HepG2 (cell line): ENCODE data around the gene CD58. TPM values are rescaled to one million over a fixed set of nuclear protein-coding genes. Genes with fewer than 3 reads are reported as not detected.

Source experiments
- ATAC-seq: fragments of 200-7000 bp; cut with Tn5 transposase; 3 replicates; pipeline ENCODE4 v1.9.1; 2020; ENCODE audit warnings: mild to moderate bottlenecking, moderate library complexity
- BruUV-seq: library from RNA; stranded (reverse); fragments of 400-500 nt; replicated peaks from 2 replicates; lab custom pipeline; 2021; lab: Mats Ljungman, UMichigan
- CTCF ChIA-PET: fragments of 300-600 bp; formaldehyde crosslinking; extraction: SDS; loops from one replicate; lab custom pipeline; 2021; ENCODE audit warnings: low total read pairs, inconsistent platforms, low intra/inter-chr PET ratio; lab: Yijun Ruan, JAX
- POLR2A ChIA-PET: fragments of 350-600 bp; sonication (Branson Sonifier 250); formaldehyde crosslinking; loops from one replicate; lab custom pipeline; 2020; ENCODE audit warnings: antibody characterized with exemption, inconsistent platforms; lab: Yijun Ruan, JAX
- DNase-seq: peaks from one replicate; pipeline ENCODE4 v3.0.0-alpha.2; 2015; ENCODE audit warnings: low spot score
- FAIRE-seq: peaks from 3 replicates; lab custom pipeline; 2011; peaks lifted over from hg19 to GRCh38; lab: Jason Lieb, UNC
- H2AFZ ChIP-seq: one replicate; pipeline ENCODE4 v1.6.1; 2011; ENCODE audit warnings: low read length, inconsistent platforms
- H3K27ac ChIP-seq: fragments of 300-600 bp; 3 replicates; pipeline ENCODE4 v1.8.0; 2011; ENCODE audit warnings: mixed run types, mild to moderate bottlenecking, mixed read lengths, low read length, inconsistent platforms; ENCODE audit not compliant: insufficient read depth; ENCODE audit errors: extremely low read length
- H3K27me3 ChIP-seq, 2 experiments: fragments of 200-600 bp in 1 of 2; 2 replicates in 1 of 2; 3 replicates in 1 of 2; pipeline versions ENCODE4 v1.6.0 to v1.8.0; 2011; ENCODE audit warnings: low read length in 2 of 2, mild to moderate bottlenecking in 2 of 2, moderate library complexity in 2 of 2, inconsistent platforms in 1 of 2; ENCODE audit not compliant: insufficient read depth in 2 of 2, control insufficient read depth in 1 of 2
- H3K36me3 ChIP-seq, 2 experiments: fragments of 200-600 bp in 1 of 2; replicated peaks in 1 of 2; 2 replicates in 1 of 2; 3 replicates in 1 of 2; pipeline versions ENCODE4 v1.5.1 to v1.8.0; 2011; ENCODE audit warnings: low read length in 2 of 2, inconsistent platforms in 1 of 2; ENCODE audit not compliant: insufficient read depth in 2 of 2, control insufficient read depth in 1 of 2
- H3K4me1 ChIP-seq: 2 replicates; pipeline ENCODE4 v1.5.1; 2012; ENCODE audit warnings: low read length, inconsistent platforms; ENCODE audit not compliant: insufficient read depth
- H3K4me2 ChIP-seq: 2 replicates; pipeline ENCODE4 v1.6.0; 2011; ENCODE audit warnings: low read depth, low read length, inconsistent platforms
- H3K4me3 ChIP-seq, 3 experiments: fragments of 200-600 bp in 1 of 3; sonication (generic), shearing (Covaris generic) in 1 of 3; replicated peaks in 1 of 3; 2 replicates each; pipeline ENCODE4 v1.5.1; 2011 to 2016; ENCODE audit warnings: low read length in 3 of 3, inconsistent platforms in 2 of 3, low read depth in 2 of 3, mild to moderate bottlenecking in 2 of 3, control low read depth in 1 of 3, mixed read lengths in 1 of 3; ENCODE audit not compliant: insufficient read depth in 1 of 3
- H3K79me2 ChIP-seq: one replicate; pipeline ENCODE4 v1.6.1; 2011; ENCODE audit warnings: low read length, inconsistent platforms; ENCODE audit not compliant: insufficient read depth
- H3K9ac ChIP-seq: 2 replicates; pipeline ENCODE4 v1.6.0; 2011; ENCODE audit warnings: mild to moderate bottlenecking, low read depth, low read length, inconsistent platforms; ENCODE audit not compliant: insufficient read depth
- H3K9me3 ChIP-seq: 2 replicates; pipeline ENCODE4 v1.5.1; 2012; ENCODE audit warnings: mild to moderate bottlenecking, low read length
- H4K20me1 ChIP-seq: 2 replicates; pipeline ENCODE4 v1.6.0; 2011; ENCODE audit warnings: inconsistent platforms, mild to moderate bottlenecking, low read length, moderate library complexity; ENCODE audit not compliant: insufficient read depth
- ATF4 ChIP-seq, 2 experiments: fragments of 450-650 bp in 1 of 2; sonication (generic) in 1 of 2; formaldehyde crosslinking; IDR thresholded peaks; 2 replicates each; pipeline versions ENCODE4 v1.5.0 to v1.8.0; 2020 to 2022; ENCODE audit warnings: mild to moderate bottlenecking in 1 of 2, missing genetic modification reagents in 1 of 2
- ATF6 ChIP-seq: sonication (generic); formaldehyde crosslinking; conservative IDR thresholded peaks from 2 replicates; pipeline ENCODE4 v1.4.0; 2020; ENCODE audit warnings: missing genetic modification reagents
- CCDC6 ChIP-seq: sonication (generic); formaldehyde crosslinking; IDR thresholded peaks from 2 replicates; pipeline ENCODE4 v1.8.1; 2022; ENCODE audit warnings: mild to moderate bottlenecking, missing genetic modification reagents, moderate library complexity
- CREM ChIP-seq, 2 experiments: sonication (generic) in 1 of 2; formaldehyde crosslinking in 1 of 2; IDR thresholded peaks; 2 replicates each; pipeline versions ENCODE4 v1.4.0 to v1.6.1; 2016 to 2020; ENCODE audit warnings: antibody characterized with exemption in 1 of 2, mild to moderate bottlenecking in 1 of 2, missing genetic modification reagents in 1 of 2
- ELF1 ChIP-seq: sonication (generic); formaldehyde crosslinking; IDR thresholded peaks from 2 replicates; pipeline ENCODE4 v1.4.0; 2020; ENCODE audit warnings: missing genetic modification reagents
- FOXJ3 ChIP-seq: sonication (generic); formaldehyde crosslinking; IDR thresholded peaks from 2 replicates; pipeline ENCODE4 v1.4.0; 2020; ENCODE audit warnings: missing genetic modification reagents, mild to moderate bottlenecking, borderline replicate concordance
- FOXK1 ChIP-seq: sonication (generic); formaldehyde crosslinking; IDR thresholded peaks from 2 replicates; pipeline ENCODE4 v1.4.0; 2020; ENCODE audit warnings: low read depth, missing genetic modification reagents, borderline replicate concordance
- MAZ ChIP-seq, 2 experiments: sonication (generic) in 1 of 2; formaldehyde crosslinking in 1 of 2; IDR thresholded peaks; 2 replicates each; pipeline versions ENCODE4 v1.5.0 to v1.6.1; 2012 to 2020; ENCODE audit warnings: low read depth in 2 of 2, mild to moderate bottlenecking in 2 of 2, borderline replicate concordance in 1 of 2, improper control_type of control experiment in 1 of 2, low read length in 1 of 2, missing genetic modification reagents in 1 of 2, moderate library complexity in 1 of 2
- MXD4 ChIP-seq: IDR thresholded peaks from 2 replicates; pipeline ENCODE4 v1.6.1; 2016; ENCODE audit warnings: mild to moderate bottlenecking, missing biosample characterization, missing genetic modification reagents
- NFATC3 ChIP-seq: sonication (generic); formaldehyde crosslinking; IDR thresholded peaks from 2 replicates; pipeline ENCODE4 v1.5.1; 2020; ENCODE audit warnings: mild to moderate bottlenecking, missing genetic modification reagents
- TRIM22 ChIP-seq: fragments of 450-650 bp; IDR thresholded peaks from 2 replicates; pipeline ENCODE4 v1.6.1; 2017
- ZC3H13 ChIP-seq: sonication (generic); formaldehyde crosslinking; IDR thresholded peaks from 2 replicates; pipeline ENCODE4 v1.8.1; 2023; ENCODE audit warnings: mild to moderate bottlenecking, missing genetic modification reagents, moderate library complexity
- WGBS: methylation state at CpG from one replicate; pipeline ENCODE4 v1.1.6; 2017; ENCODE audit warnings: low lambda C conversion rate; 5-methylcytosine and 5-hydroxymethylcytosine counted together
- in situ Hi-C: cut with HindIII; loops from 2 replicates; pipeline ENCODE4 v1.10.0; 2017; ENCODE audit warnings: low pct_unique_long_range_greater_than_20kb; ENCODE audit not compliant: extremely low pct_ligation_motif_present
- intact Hi-C: fragments of 100-400 bp; cut with micrococcal nuclease; formaldehyde crosslinking; loops from one replicate; pipeline ENCODE4 v1.10.0; 2022; ENCODE audit not compliant: unreplicated experiment
- polyA plus RNA-seq, 8 experiments: library from polyadenylated mRNA; depleted of rRNA in 3 of 8; stranded (reverse) in 7 of 8; unstranded in 1 of 8; fragments of >200 nt; fragmentation: Illumina TruSeq in 4 of 8; extraction: Trizol in 4 of 8; gene quantifications; 2 replicates each; pipeline versions ENCODE4 v1.2.1 to v1.2.3, GENCODE V29; 2011 to 2016; ENCODE audit warnings: low read depth in 4 of 8, missing spikeins in 1 of 8, mixed read lengths in 1 of 8; ENCODE audit not compliant: insufficient read depth in 1 of 8
- total RNA-seq, 5 experiments: library from RNA; depleted of rRNA; stranded (reverse); fragments of >200 nt; fragmentation: Illumina TruSeq; extraction: Trizol; gene quantifications; 2 replicates each; pipeline ENCODE4 v1.2.3, GENCODE V29; 2016; ENCODE audit warnings: low read depth in 1 of 5
- TF ChIP-seq, protein P1 (sequence below): sonication (generic); formaldehyde crosslinking; IDR thresholded peaks from 2 replicates; pipeline ENCODE4 v1.8.1; 2022; ENCODE audit warnings: low read depth, mild to moderate bottlenecking, missing genetic modification reagents

The CD58 gene
- total and polyA plus RNA-seq, 2 of the 13 experiments (the other 11 are each of a cell fraction or from before 2014, with no cell fraction given) = 9.4 to 13.5 TPM

- TF ChIP-seq ATF6 (CRISPR knock-in tag) = no peak
- peak; percentile 25; the same call in 1 of the 2 replicates for TF ChIP-seq CREM (IDR thresholded peaks at IDR 0.05)
- TF ChIP-seq CREM (CRISPR knock-in tag; IDR thresholded peaks at IDR 0.05) = no peak
- no peak for TF ChIP-seq MXD4 (CRISPR knock-in tag)
- no peak for TF ChIP-seq TRIM22
- TF ChIP-seq MAZ (IDR thresholded peaks at IDR 0.05; ENCODE audit: borderline replicate concordance, low read depth, low read length) = no peak
- TF ChIP-seq MAZ (CRISPR knock-in tag; IDR thresholded peaks at IDR 0.05; ENCODE audit: low read depth) = no peak
- no peak for TF ChIP-seq ATF4 (CRISPR knock-in tag; IDR thresholded peaks at IDR 0.05)
These were observed 81.6 kb downstream of the CD58 start (continued) for GRCh38 chr1:116489231-116489697.

- no peak for ATAC-seq
- Histone ChIP-seq H3K4me2 (peak overlapping the region; percentile 21; the same call in 1 of the 2 replicates), H3K4me3 (no peak overlapping the region), H2AFZ (no peak overlapping the region), H3K79me2 (peaks cover 76% of the 10 kb centered on the region), H4K20me1 (no peaks in the 10 kb centered on the region), H3K9me3 (no peaks in the 10 kb centered on the region), H3K36me3 (peaks cover 0 to 6% of the 10 kb centered on the region in 2 experiments; a peak in 3 of 5 replicates), H3K9ac (peak overlapping the region; percentile 64; the same call in 1 of the 2 replicates), H3K27me3 (no peaks in the 10 kb centered on the region), H3K4me1 (peaks cover 100% of the 10 kb centered on the region), H3K27ac (peak overlapping the region; percentile 91)
- POLR2A ChIA-PET = interaction anchor here (1.5 to 6.4 kb wide), 7 partner anchors 10 to 365 kb away, joined by 4 to 64 read pairs (median 11); no protein-coding TSS in a partner anchor
- DNase-seq = no peak
- 98% methylated on average over 4 of the region's 4 CpGs for WGBS
- FAIRE-seq = no peak
- BruUV-seq = no TSS peak
- CTCF ChIA-PET = no interaction called here
- in situ Hi-C loops (loop anchor here (10.0 kb wide), 1 partner anchor 83 kb away; no protein-coding TSS in a partner anchor), intact Hi-C loops (loop anchor here (5.0 kb wide), 2 partner anchors 256 to 336 kb away; no protein-coding TSS in a partner anchor)
- TF ChIP-seq FOXJ3 (CRISPR knock-in tag) (no peak), NFATC3 (CRISPR knock-in tag) (no peak), FOXK1 (CRISPR knock-in tag) (no peak), CCDC6 (CRISPR knock-in tag) (0 out of 2 replicates have a peak, but pooled peaks have one; percentile 28), ELF1 (CRISPR knock-in tag) (peak; percentile 12; the same call in 1 of the 2 replicates), ZC3H13 (0 out of 2 replicates have a peak, but pooled peaks have one; percentile 45)
- TF ChIP-seq, protein P1, sequence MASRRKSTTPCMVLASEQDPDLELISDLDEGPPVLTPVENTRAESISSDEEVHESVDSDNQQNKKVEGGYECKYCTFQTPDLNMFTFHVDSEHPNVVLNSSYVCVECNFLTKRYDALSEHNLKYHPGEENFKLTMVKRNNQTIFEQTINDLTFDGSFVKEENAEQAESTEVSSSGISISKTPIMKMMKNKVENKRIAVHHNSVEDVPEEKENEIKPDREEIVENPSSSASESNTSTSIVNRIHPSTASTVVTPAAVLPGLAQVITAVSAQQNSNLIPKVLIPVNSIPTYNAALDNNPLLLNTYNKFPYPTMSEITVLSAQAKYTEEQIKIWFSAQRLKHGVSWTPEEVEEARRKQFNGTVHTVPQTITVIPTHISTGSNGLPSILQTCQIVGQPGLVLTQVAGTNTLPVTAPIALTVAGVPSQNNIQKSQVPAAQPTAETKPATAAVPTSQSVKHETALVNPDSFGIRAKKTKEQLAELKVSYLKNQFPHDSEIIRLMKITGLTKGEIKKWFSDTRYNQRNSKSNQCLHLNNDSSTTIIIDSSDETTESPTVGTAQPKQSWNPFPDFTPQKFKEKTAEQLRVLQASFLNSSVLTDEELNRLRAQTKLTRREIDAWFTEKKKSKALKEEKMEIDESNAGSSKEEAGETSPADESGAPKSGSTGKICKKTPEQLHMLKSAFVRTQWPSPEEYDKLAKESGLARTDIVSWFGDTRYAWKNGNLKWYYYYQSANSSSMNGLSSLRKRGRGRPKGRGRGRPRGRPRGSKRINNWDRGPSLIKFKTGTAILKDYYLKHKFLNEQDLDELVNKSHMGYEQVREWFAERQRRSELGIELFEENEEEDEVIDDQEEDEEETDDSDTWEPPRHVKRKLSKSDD (CRISPR knock-in tag) = 0 out of 2 replicates have a peak, but pooled peaks have one; percentile 8
These were observed 82.8 kb downstream of the CD58 start for GRCh38 chr1:116488071-116488470.
